Measurements from ENCODE around the gene SERPINH1. TPM values are rescaled to one million over a fixed set of nuclear protein-coding genes. Genes with fewer than 3 reads are reported as not detected.

The SERPINH1 gene
- total and polyA plus RNA-seq, 2 experiments from 2014 or later, result 444 to 955 TPM

DNA sequence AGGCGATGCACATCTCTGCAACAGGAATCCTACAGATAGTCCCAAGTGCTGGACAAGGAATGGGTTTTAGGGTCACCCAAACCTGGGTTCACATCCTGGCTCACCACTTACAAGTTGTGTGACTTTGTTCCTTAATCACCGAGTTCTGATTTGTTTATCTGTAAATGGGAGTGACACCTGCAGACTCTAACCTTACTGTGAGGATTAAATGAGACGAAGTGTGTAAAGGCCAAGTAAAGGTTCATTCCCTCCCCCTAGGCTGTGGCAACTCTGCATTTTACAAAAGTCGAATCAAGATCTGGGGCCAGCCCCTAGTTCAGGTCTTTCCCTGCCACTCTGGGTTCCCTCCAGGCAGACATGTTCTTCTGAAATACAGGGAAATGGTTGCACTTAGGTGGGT, 34.9 kb downstream of the SERPINH1 start:
- no peaks in the 10 kb centered on the region for H3K27me3 ChIP-seq
- H3K36me3 ChIP-seq, result no peaks in the 10 kb centered on the region
- H3K27ac ChIP-seq, result no peak overlapping the region
- DNase-seq (ENCODE audit: low read depth in 1 of 2, low spot score in 1 of 2), result no peak
- H3K4me1 ChIP-seq (ENCODE audit: low read depth), result peaks cover 3% of the 10 kb centered on the region
- TF ChIP-seq, protein P1, sequence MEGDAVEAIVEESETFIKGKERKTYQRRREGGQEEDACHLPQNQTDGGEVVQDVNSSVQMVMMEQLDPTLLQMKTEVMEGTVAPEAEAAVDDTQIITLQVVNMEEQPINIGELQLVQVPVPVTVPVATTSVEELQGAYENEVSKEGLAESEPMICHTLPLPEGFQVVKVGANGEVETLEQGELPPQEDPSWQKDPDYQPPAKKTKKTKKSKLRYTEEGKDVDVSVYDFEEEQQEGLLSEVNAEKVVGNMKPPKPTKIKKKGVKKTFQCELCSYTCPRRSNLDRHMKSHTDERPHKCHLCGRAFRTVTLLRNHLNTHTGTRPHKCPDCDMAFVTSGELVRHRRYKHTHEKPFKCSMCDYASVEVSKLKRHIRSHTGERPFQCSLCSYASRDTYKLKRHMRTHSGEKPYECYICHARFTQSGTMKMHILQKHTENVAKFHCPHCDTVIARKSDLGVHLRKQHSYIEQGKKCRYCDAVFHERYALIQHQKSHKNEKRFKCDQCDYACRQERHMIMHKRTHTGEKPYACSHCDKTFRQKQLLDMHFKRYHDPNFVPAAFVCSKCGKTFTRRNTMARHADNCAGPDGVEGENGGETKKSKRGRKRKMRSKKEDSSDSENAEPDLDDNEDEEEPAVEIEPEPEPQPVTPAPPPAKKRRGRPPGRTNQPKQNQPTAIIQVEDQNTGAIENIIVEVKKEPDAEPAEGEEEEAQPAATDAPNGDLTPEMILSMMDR (IDR thresholded peaks at IDR 0.05; ENCODE audit: low read depth, low read length), result no peak
- H3K4me3 ChIP-seq, result no peak overlapping the region
- no peaks in the 10 kb centered on the region for H3K9me3 ChIP-seq (ENCODE audit: low read depth)

DNA sequence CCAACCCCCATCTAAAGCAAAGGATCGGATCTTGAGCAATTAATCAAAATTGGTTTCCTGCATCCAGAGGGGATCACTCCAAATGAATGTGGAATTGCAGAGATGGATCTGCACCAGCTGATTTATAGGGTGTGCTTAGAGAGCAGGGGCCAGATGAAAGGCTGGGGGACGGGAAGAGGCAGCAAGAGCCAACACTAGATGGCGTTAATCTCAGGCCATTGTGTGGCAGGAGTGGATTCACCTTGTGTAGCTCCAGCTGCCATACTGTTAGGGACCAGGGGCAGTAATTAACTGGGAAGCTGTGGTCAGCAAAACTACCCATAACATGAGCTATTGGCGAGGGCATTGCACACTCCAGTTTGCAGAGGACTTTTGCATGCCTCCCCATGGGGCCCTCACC, 35.6 kb downstream of the SERPINH1 start:
- H3K27ac ChIP-seq, result no peak overlapping the region
- TF ChIP-seq, protein P1 (IDR thresholded peaks at IDR 0.05; ENCODE audit: low read depth, low read length), result peak; percentile 67
- DNase-seq (ENCODE audit: low read depth in 1 of 2, low spot score in 1 of 2), result peak; percentile 47 to 77

DNA sequence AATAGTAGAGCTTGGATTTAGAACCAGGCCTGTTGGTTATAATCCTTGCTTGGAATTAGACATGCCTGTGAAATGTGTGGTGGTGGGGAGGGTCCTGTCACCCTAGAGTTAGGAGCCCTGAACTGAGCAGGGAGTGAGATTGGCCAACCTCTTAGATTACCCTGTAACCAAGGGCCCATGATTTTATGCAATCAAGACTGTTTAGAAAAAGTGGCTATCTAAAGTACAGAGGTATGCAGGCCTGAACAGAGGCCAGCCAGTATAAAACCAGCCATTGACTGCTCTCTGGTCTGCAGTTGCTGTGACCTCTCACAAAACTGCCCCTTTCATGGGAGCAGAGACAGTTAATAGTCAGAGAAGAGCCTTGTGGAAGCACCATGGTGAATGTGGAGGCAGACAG, 36.2 kb downstream of the SERPINH1 start:
- no peak overlapping the region for H3K27ac ChIP-seq
- no peak for DNase-seq (ENCODE audit: low read depth in 1 of 2, low spot score in 1 of 2)
- H3K4me1 ChIP-seq (ENCODE audit: low read depth), result peaks cover 8% of the 10 kb centered on the region
- no peaks in the 10 kb centered on the region for H3K27me3 ChIP-seq
- no peaks in the 10 kb centered on the region for H3K36me3 ChIP-seq
- H3K9me3 ChIP-seq (ENCODE audit: low read depth), result no peaks in the 10 kb centered on the region
- TF ChIP-seq, protein P1 (IDR thresholded peaks at IDR 0.05; ENCODE audit: low read depth, low read length), result no peak
- H3K4me3 ChIP-seq, result no peak overlapping the region

More for the DNA sequence above, 35.6 kb downstream of the SERPINH1 start:
- H3K27me3 ChIP-seq, result no peaks in the 10 kb centered on the region
- no peaks in the 10 kb centered on the region for H3K9me3 ChIP-seq (ENCODE audit: low read depth)
- peaks cover 3% of the 10 kb centered on the region for H3K4me1 ChIP-seq (ENCODE audit: low read depth)
- no peak overlapping the region for H3K4me3 ChIP-seq
- no peaks in the 10 kb centered on the region for H3K36me3 ChIP-seq

DNA sequence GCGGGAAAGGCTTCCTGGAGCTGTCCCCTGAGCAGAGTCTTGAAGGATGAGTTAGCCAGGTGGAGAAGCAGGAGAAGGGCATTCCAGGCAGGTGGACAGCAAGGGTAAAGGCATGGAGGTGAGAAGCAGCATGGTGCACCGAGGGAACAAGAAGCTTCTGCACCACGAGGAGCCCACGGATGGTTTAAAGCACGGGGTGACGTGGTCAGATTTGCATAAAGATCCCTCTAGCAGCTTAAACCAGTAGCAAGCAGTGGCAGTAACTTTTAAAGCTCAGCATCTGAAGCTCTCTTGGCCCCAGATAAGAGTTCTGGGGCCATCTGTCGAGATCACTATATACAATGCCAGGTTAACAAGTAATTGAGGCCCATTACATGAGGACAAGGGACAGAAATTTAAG, 36.8 kb downstream of the SERPINH1 start:
- Histone ChIP-seq H3K4me1 (ENCODE audit: low read depth) (peaks cover 8% of the 10 kb centered on the region), H3K36me3 (no peaks in the 10 kb centered on the region), H3K27me3 (no peaks in the 10 kb centered on the region), H3K27ac (no peak overlapping the region), H3K9me3 (ENCODE audit: low read depth) (no peaks in the 10 kb centered on the region), H3K4me3 (no peak overlapping the region)
- DNase-seq (ENCODE audit: low read depth in 1 of 2, low spot score in 1 of 2), result no peak
- TF ChIP-seq, protein P1 (IDR thresholded peaks at IDR 0.05; ENCODE audit: low read depth, low read length), result no peak

DNA sequence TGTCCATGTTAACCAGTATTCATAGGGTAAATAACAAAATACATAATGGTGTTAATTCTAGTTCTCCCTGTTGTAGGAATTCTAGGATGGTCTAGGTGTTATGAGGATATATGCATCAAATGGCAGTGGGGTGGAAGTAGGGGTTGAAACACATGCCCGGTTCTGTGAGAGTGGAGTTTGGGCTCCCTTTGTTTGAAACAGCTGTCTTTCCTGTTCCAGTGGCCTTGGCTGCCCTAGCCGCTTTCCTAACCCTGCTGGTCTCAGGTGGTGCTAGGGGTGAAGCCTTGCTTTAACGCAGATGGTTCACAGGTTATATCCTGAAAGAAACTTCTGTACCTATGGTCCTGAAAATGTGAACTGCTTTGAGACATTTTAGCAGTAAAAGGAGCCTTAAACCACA, 38.3 kb downstream of the SERPINH1 start:
- TF ChIP-seq, protein P1 (IDR thresholded peaks at IDR 0.05; ENCODE audit: low read depth, low read length), result no peak
- peaks cover 8% of the 10 kb centered on the region for H3K4me1 ChIP-seq (ENCODE audit: low read depth)
- no peak overlapping the region for H3K27ac ChIP-seq
- no peak overlapping the region for H3K4me3 ChIP-seq
- H3K36me3 ChIP-seq, result no peaks in the 10 kb centered on the region
- DNase-seq (ENCODE audit: low read depth in 1 of 2, low spot score in 1 of 2), result no peak
- H3K27me3 ChIP-seq, result no peaks in the 10 kb centered on the region
- H3K9me3 ChIP-seq (ENCODE audit: low read depth), result no peaks in the 10 kb centered on the region

DNA sequence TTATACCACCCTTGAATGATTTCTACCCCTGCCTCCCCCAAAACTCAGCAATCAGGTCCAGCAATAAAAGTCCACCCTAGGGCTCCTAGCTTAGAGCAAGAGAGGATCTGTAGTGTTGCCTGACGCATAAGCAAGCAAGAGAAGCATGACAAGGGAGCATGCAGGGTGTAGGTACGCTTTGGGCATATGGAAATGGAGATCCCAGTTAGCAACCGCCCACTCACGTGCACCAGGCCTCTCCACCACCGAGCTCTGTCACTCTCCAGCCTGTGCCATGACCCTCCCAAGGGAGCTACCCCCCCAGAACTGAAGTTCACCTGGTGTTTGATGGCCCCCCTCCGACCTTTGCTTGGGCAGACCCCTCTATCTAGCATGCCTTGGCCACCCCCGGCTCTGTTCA, 39.4 kb downstream of the SERPINH1 start:
- Histone ChIP-seq H3K27me3 (no peaks in the 10 kb centered on the region), H3K27ac (no peak overlapping the region), H3K36me3 (no peaks in the 10 kb centered on the region), H3K4me1 (ENCODE audit: low read depth) (peaks cover 5% of the 10 kb centered on the region), H3K4me3 (no peak overlapping the region), H3K9me3 (ENCODE audit: low read depth) (no peaks in the 10 kb centered on the region)
- TF ChIP-seq, protein P1 (IDR thresholded peaks at IDR 0.05; ENCODE audit: low read depth, low read length), result no peak
- no peak for DNase-seq (ENCODE audit: low read depth in 1 of 2, low spot score in 1 of 2)
